HCT116 (cell line): ENCODE results near the gene TBR1. TPM values are rescaled to one million over a fixed set of nuclear protein-coding genes. Genes with fewer than 3 reads are reported as not detected.

Experiments
- ATAC-seq: fragments of 200-7000 bp; cut with Tn5 transposase; 2 replicates; pipeline ENCODE4 v1.9.1; 2020; ENCODE audit warnings: mild to moderate bottlenecking, moderate library complexity
- BruUV-seq: library from RNA; stranded (reverse); fragments of 400-500 nt; replicated peaks from 2 replicates; lab custom pipeline; 2021; lab: Mats Ljungman, UMichigan
- CTCF ChIA-PET: fragments of 300-600 bp; sonication (Branson Sonifier 250); formaldehyde crosslinking; loops from one replicate; lab custom pipeline; 2021; ENCODE audit warnings: antibody characterized with exemption; lab: Charles Lee
- POLR2A ChIA-PET: fragments of 300-600, 350-600 bp; sonication (Branson Sonifier 250); formaldehyde crosslinking; loops from one replicate; lab custom pipeline; 2021; ENCODE audit warnings: antibody characterized with exemption; lab: Charles Lee
- RAD21 ChIA-PET, 2 experiments: fragments of 300-600 bp; sonication (Branson Sonifier 250); formaldehyde crosslinking; loops; one replicate each; lab custom pipeline; 2023; ENCODE audit warnings: low total read pairs in 2 of 2; ENCODE audit not compliant: uncharacterized antibody in 2 of 2, unreplicated experiment in 2 of 2, low non-redundant PET in 1 of 2; lab: Charles Lee
- DNase-seq: peaks from one replicate; pipeline ENCODE4 v3.0.0-alpha.2; 2010; ENCODE audit warnings: low read depth, low spot score
- H2AFZ ChIP-seq: fragments of 200-600 bp; shearing (Covaris generic), sonication (generic); 2 replicates; pipeline ENCODE4 v1.6.1; 2017; ENCODE audit warnings: low read depth, mixed run types, mixed read lengths, antibody characterized with exemption, low read length; ENCODE audit not compliant: poor library complexity, severe bottlenecking
- H3K27ac ChIP-seq: 2 replicates; pipeline ENCODE4 v1.5.1; 2012; ENCODE audit warnings: low read depth, low read length
- H3K27me3 ChIP-seq: fragments of 200-600 bp; sonication (generic); 2 replicates; pipeline ENCODE4 v1.6.1; 2016; ENCODE audit warnings: mixed run types, low read length, mixed read lengths; ENCODE audit not compliant: insufficient read depth
- H3K36me3 ChIP-seq, 2 experiments: fragments of 200-500 bp in 1 of 2; fragments of 200-600 bp in 1 of 2; sonication (Bioruptor generic) in 1 of 2; sonication (generic) in 1 of 2; 2 replicates each; pipeline versions ENCODE4 v1.5.1 to v1.6.1; 2014 to 2016; ENCODE audit warnings: low read length in 2 of 2, inconsistent platforms in 1 of 2, mixed read lengths in 1 of 2, mixed run types in 1 of 2; ENCODE audit not compliant: insufficient read depth in 2 of 2, control insufficient read depth in 1 of 2
- H3K4me1 ChIP-seq, 2 experiments: fragments of 200-600 bp in 1 of 2; sonication (generic) in 1 of 2; 2 replicates each; pipeline versions ENCODE4 v1.5.1 to v1.6.1; 2012 to 2017; ENCODE audit warnings: low read length in 2 of 2, inconsistent platforms in 1 of 2, mild to moderate bottlenecking in 1 of 2, mixed read lengths in 1 of 2, mixed run types in 1 of 2, moderate library complexity in 1 of 2; ENCODE audit not compliant: insufficient read depth in 2 of 2, control insufficient read depth in 1 of 2
- H3K4me2 ChIP-seq: fragments of 200-600 bp; sonication (generic); 2 replicates; pipeline ENCODE4 v1.6.1; 2017; ENCODE audit warnings: mixed run types, low read length, mixed read lengths
- H3K4me3 ChIP-seq, 2 experiments: fragments of 200-600 bp in 1 of 2; sonication (generic) in 1 of 2; replicated peaks in 1 of 2; 2 replicates each; pipeline ENCODE4 v1.5.1; 2011 to 2016; ENCODE audit warnings: low read length in 2 of 2, control low read depth in 1 of 2, low read depth in 1 of 2, mild to moderate bottlenecking in 1 of 2, mixed read lengths in 1 of 2, mixed run types in 1 of 2
- H3K79me2 ChIP-seq: fragments of 200-600 bp; sonication (generic); 2 replicates; pipeline ENCODE4 v1.6.1; 2017; ENCODE audit warnings: mild to moderate bottlenecking, mixed run types, low read length, moderate library complexity, mixed read lengths; ENCODE audit not compliant: insufficient read depth
- H3K9ac ChIP-seq: fragments of 200-600 bp; sonication (generic); 2 replicates; pipeline ENCODE4 v1.6.1; 2016; ENCODE audit warnings: low read length, mixed read lengths
- H3K9me2 ChIP-seq: fragments of 200-600 bp; sonication (generic), shearing (Covaris generic); 2 replicates; pipeline ENCODE4 v1.6.1; 2017; ENCODE audit warnings: mixed run types, mild to moderate bottlenecking, moderate library complexity; ENCODE audit not compliant: insufficient read depth
- H3K9me3 ChIP-seq, 2 experiments: fragments of 200-500 bp in 1 of 2; fragments of 200-600 bp in 1 of 2; sonication (Bioruptor generic) in 1 of 2; sonication (generic) in 1 of 2; 2 replicates each; pipeline ENCODE4 v1.6.1; 2014 to 2017; ENCODE audit warnings: low read length in 2 of 2, mixed read lengths in 2 of 2, inconsistent platforms in 1 of 2, low read depth in 1 of 2, mild to moderate bottlenecking in 1 of 2, mixed run types in 1 of 2, moderate library complexity in 1 of 2; ENCODE audit not compliant: control insufficient read depth in 1 of 2, insufficient read depth in 1 of 2
- H4K20me1 ChIP-seq: fragments of 200-600 bp; sonication (generic), shearing (Covaris generic); 2 replicates; pipeline ENCODE4 v1.6.1; 2017; ENCODE audit warnings: mixed run types, mild to moderate bottlenecking, moderate library complexity; ENCODE audit not compliant: insufficient read depth
- CBX3 ChIP-seq: IDR thresholded peaks from 2 replicates; pipeline ENCODE4 v1.6.1; 2012; ENCODE audit warnings: low read depth
- CEBPB ChIP-seq: IDR thresholded peaks from 2 replicates; pipeline ENCODE4 v1.6.1; 2012; ENCODE audit warnings: low read depth
- EGR1 ChIP-seq: IDR thresholded peaks from 2 replicates; pipeline ENCODE4 v1.6.1; 2012; ENCODE audit warnings: low read depth
- ELF1 ChIP-seq: IDR thresholded peaks from 2 replicates; pipeline ENCODE4 v1.6.1; 2012; ENCODE audit warnings: low read depth, borderline replicate concordance
- EZH2 ChIP-seq: fragments of 200-600 bp; sonication (generic); IDR thresholded peaks from 2 replicates; pipeline ENCODE4 v1.6.1; 2017; ENCODE audit warnings: antibody characterized with exemption, mixed run types
- EZH2phosphoT487 ChIP-seq: fragments of 200-600 bp; IDR thresholded peaks from 2 replicates; pipeline ENCODE4 v1.6.1; 2018; ENCODE audit warnings: antibody characterized with exemption, borderline replicate concordance
- FOSL1 ChIP-seq: IDR thresholded peaks from 2 replicates; pipeline ENCODE4 v1.6.1; 2012; ENCODE audit warnings: low read depth
- JUND ChIP-seq: IDR thresholded peaks from 2 replicates; pipeline ENCODE4 v1.6.1; 2012
- POLR2A ChIP-seq: IDR thresholded peaks from 2 replicates; pipeline ENCODE4 v1.7.0; 2011; ENCODE audit warnings: borderline replicate concordance; ENCODE audit not compliant: insufficient read depth, insufficient read length; ENCODE audit errors: extremely low read depth
- POLR2AphosphoS5 ChIP-seq: IDR thresholded peaks from 2 replicates; pipeline ENCODE4 v1.6.1; 2011; ENCODE audit warnings: mild to moderate bottlenecking, low read depth, low read length, moderate library complexity
- RAD21 ChIP-seq: IDR thresholded peaks from 2 replicates; pipeline ENCODE4 v1.6.1; 2012; ENCODE audit warnings: low read depth, mild to moderate bottlenecking
- YY1 ChIP-seq: IDR thresholded peaks from 2 replicates; pipeline ENCODE4 v1.6.1; 2011; ENCODE audit warnings: low read length, low read depth, moderate library complexity, mild to moderate bottlenecking; ENCODE audit not compliant: insufficient replicate concordance; ENCODE audit errors: extremely low read depth
- ZNF274 ChIP-seq: fragments of 200-500 bp; sonication (Bioruptor generic); IDR thresholded peaks from 2 replicates; pipeline ENCODE4 v1.6.1; 2014; ENCODE audit warnings: mild to moderate bottlenecking, low read depth, low read length, inconsistent platforms
- intact Hi-C: fragments of 100-400 bp; cut with micrococcal nuclease; formaldehyde crosslinking; loops from 2 replicates; pipeline ENCODE4 v1.10.0; 2022
- total RNA-seq: library from RNA; stranded (reverse); gene quantifications from one replicate; pipeline ENCODE4 v1.2.1, GENCODE V29; 2021; ENCODE audit not compliant: unreplicated experiment
- TF ChIP-seq, protein P1 (sequence below): IDR thresholded peaks from 2 replicates; pipeline ENCODE4 v1.6.1; 2012
- TF ChIP-seq, protein P2 (sequence below): IDR thresholded peaks from 2 replicates; pipeline ENCODE4 v1.6.1; 2011; ENCODE audit warnings: mild to moderate bottlenecking, low read length, moderate library complexity; ENCODE audit not compliant: insufficient replicate concordance; ENCODE audit errors: extremely low read depth
- TF ChIP-seq, protein P3 (sequence below): IDR thresholded peaks from 2 replicates; pipeline ENCODE4 v1.6.1; 2012

Gene TBR1
- total RNA-seq, 1 experiment from 2014 or later: 0.17 TPM

DNA sequence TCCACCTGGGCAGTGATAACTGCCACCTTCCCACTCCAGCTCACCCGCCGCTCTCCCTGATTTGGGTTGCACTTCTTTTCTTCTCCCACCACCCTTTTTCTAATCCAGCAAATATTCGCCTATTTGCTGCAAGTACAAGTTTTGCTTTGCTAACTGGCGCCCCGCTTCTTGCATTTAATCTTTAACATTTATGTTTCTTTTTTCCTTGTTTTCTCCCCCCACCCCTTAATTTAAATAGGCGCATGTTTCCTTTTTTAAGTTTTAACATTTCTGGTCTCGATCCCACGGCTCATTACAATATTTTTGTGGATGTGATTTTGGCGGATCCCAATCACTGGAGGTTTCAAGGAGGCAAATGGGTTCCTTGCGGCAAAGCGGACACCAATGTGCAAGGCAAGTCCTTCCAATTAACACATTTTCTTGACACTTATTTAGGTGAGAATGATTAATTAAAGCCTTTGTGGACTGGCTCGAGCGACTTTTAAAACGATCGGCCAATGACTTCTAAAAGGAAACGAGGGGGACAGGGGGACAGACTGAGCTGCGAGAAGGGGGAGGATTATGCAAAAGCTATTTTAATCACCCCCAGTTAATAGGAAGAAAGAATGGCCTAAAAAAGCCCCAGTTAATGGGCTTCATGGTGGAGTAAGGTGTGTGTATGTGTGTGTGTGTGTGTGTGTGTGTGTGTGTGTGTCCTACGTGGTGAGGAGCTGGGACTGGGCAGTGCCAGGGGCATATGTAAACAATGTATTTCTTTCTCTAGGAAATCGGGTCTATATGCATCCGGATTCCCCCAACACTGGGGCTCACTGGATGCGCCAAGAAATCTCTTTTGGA is 1.6 kb downstream of the TBR1 start:
- H3K27me3 ChIP-seq: no peaks in the 10 kb centered on the region
- no peaks in the 10 kb centered on the region for H3K9me3 ChIP-seq
- POLR2A ChIA-PET: no interaction called here
- H2AFZ ChIP-seq: no peak overlapping the region
- H3K4me2 ChIP-seq: no peak overlapping the region
- H3K9me2 ChIP-seq: no peaks in the 10 kb centered on the region
- ATAC-seq (no peak), DNase-seq (no peak)
- H3K79me2 ChIP-seq: no peaks in the 10 kb centered on the region
- RAD21 ChIA-PET: no interaction called here
- CTCF ChIA-PET: no interaction called here
- no peak overlapping the region for H3K4me3 ChIP-seq
- BruUV-seq: no TSS peak
- H3K27ac ChIP-seq: no peak overlapping the region
- H3K36me3 ChIP-seq: no peaks in the 10 kb centered on the region
- no peaks in the 10 kb centered on the region for H3K4me1 ChIP-seq
- intact Hi-C loops: no loop called here
- H3K9ac ChIP-seq: no peak overlapping the region
- H4K20me1 ChIP-seq: no peaks in the 10 kb centered on the region
- TF ChIP-seq CBX3 (no peak), FOSL1 (no peak), EZH2 (no peak), EGR1 (no peak), ELF1 (no peak), POLR2A (no peak), EZH2phosphoT487 (no peak), YY1 (no peak), ZNF274 (no peak), POLR2AphosphoS5 (no peak), JUND (no peak), CEBPB (no peak), RAD21 (no peak)
- TF ChIP-seq, protein P1, sequence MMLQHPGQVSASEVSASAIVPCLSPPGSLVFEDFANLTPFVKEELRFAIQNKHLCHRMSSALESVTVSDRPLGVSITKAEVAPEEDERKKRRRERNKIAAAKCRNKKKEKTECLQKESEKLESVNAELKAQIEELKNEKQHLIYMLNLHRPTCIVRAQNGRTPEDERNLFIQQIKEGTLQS: no peak
- TF ChIP-seq, protein P2, sequence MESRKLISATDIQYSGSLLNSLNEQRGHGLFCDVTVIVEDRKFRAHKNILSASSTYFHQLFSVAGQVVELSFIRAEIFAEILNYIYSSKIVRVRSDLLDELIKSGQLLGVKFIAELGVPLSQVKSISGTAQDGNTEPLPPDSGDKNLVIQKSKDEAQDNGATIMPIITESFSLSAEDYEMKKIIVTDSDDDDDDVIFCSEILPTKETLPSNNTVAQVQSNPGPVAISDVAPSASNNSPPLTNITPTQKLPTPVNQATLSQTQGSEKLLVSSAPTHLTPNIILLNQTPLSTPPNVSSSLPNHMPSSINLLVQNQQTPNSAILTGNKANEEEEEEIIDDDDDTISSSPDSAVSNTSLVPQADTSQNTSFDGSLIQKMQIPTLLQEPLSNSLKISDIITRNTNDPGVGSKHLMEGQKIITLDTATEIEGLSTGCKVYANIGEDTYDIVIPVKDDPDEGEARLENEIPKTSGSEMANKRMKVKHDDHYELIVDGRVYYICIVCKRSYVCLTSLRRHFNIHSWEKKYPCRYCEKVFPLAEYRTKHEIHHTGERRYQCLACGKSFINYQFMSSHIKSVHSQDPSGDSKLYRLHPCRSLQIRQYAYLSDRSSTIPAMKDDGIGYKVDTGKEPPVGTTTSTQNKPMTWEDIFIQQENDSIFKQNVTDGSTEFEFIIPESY: no peak
- TF ChIP-seq, protein P3, sequence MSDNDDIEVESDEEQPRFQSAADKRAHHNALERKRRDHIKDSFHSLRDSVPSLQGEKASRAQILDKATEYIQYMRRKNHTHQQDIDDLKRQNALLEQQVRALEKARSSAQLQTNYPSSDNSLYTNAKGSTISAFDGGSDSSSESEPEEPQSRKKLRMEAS: no peak
